IgD-negative memory B cell (primary cell): ENCODE data around the gene CHML. TPM values are rescaled to one million over a fixed set of nuclear protein-coding genes. Genes with fewer than 3 reads are reported as not detected.

Source experiments
- H3K27ac Mint-ChIP-seq, 3 donors: one replicate each; pipeline ENCODE4 v1.8.0; 2020 to 2022; ENCODE audit warnings: mild to moderate bottlenecking in 3 of 3, mixed read lengths in 3 of 3, moderate library complexity in 1 of 3
- H3K27me3 Mint-ChIP-seq: one replicate; pipeline ENCODE4 v1.8.0; 2021; ENCODE audit warnings: mixed read lengths
- H3K36me3 Mint-ChIP-seq: one replicate; pipeline ENCODE4 v1.8.0; 2020; ENCODE audit warnings: mild to moderate bottlenecking, mixed read lengths
- H3K4me1 Mint-ChIP-seq, 3 donors: one replicate each; pipeline ENCODE4 v1.8.0; 2020 to 2022; ENCODE audit warnings: mixed read lengths in 3 of 3, mild to moderate bottlenecking in 1 of 3
- H3K4me3 Mint-ChIP-seq, 4 donors: one replicate each; pipeline ENCODE4 v1.8.0; 2020 to 2022; ENCODE audit warnings: mild to moderate bottlenecking in 4 of 4, mixed read lengths in 4 of 4, moderate library complexity in 3 of 4
- H3K9me3 Mint-ChIP-seq, 3 donors: one replicate each; pipeline ENCODE4 v1.8.0; 2020 to 2021; ENCODE audit warnings: mixed read lengths in 3 of 3, mild to moderate bottlenecking in 1 of 3
- polyA plus RNA-seq: library from polyadenylated mRNA; unstranded; fragments of 300-500 nt; fragmentation: Illumina TruSeq; gene quantifications from one replicate; pipeline ENCODE4 v1.2.3, GENCODE V29; 2021

CHML gene
- polyA plus RNA-seq, 1 donor from 2014 or later = 5.3 TPM

GRCh38 chr1:241617426-241617825 is 22.7 kb downstream of the CHML start:
- Mint-ChIP-seq H3K27me3 (no peaks in the 10 kb centered on the region), H3K9me3 (no peaks in the 10 kb centered on the region), H3K27ac (no peak overlapping the region), H3K4me1 (peaks cover 0 to 5% (median 2%) of the 10 kb centered on the region in 3 donors), H3K4me3 (no peak overlapping the region), H3K36me3 (peaks cover 5% of the 10 kb centered on the region)

GRCh38 chr1:241615043-241615974 is 24.9 kb downstream of the CHML start:
- Mint-ChIP-seq H3K36me3 (peaks cover 3% of the 10 kb centered on the region), H3K9me3 (no peaks in the 10 kb centered on the region), H3K4me3 (no peak overlapping the region), H3K4me1 (peaks cover 0 to 2% (median 0%) of the 10 kb centered on the region in 3 donors), H3K27me3 (no peaks in the 10 kb centered on the region), H3K27ac (no peak overlapping the region)

DNA sequence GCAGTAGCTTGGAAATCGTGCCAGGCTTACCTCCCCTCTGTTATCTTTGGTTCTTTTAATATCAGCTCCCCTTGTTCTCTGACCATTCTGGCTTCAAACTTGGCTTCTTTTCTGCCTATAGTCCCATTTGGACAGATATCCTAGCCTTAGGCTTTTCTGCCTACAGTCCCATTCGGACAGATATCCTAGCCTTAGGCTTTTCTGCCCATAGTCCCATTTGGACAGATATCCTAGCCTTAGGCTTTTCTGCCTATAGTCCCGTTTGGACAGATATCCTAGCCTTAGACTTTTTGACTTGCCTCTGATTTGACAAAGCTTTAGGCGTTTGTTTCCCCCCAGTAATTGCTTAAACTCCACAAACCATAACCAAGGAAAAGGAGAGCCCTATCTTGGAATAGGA is 25.6 kb downstream of the CHML start:
- no peaks in the 10 kb centered on the region for H3K9me3 Mint-ChIP-seq
- H3K36me3 Mint-ChIP-seq = peaks cover 3% of the 10 kb centered on the region
- H3K4me1 Mint-ChIP-seq = peaks cover 0 to 2% (median 0%) of the 10 kb centered on the region in 3 donors
- H3K4me3 Mint-ChIP-seq = no peak overlapping the region
- no peaks in the 10 kb centered on the region for H3K27me3 Mint-ChIP-seq
- H3K27ac Mint-ChIP-seq = no peak overlapping the region

- Mint-ChIP-seq H3K4me3 (no peak overlapping the region), H3K36me3 (peaks cover 3% of the 10 kb centered on the region), H3K9me3 (no peaks in the 10 kb centered on the region), H3K4me1 (peaks cover 0 to 2% (median 0%) of the 10 kb centered on the region in 3 donors), H3K27ac (no peak overlapping the region), H3K27me3 (no peaks in the 10 kb centered on the region)
Measured at GRCh38 chr1:241614144-241614543, 26.0 kb downstream of the CHML start.

DNA sequence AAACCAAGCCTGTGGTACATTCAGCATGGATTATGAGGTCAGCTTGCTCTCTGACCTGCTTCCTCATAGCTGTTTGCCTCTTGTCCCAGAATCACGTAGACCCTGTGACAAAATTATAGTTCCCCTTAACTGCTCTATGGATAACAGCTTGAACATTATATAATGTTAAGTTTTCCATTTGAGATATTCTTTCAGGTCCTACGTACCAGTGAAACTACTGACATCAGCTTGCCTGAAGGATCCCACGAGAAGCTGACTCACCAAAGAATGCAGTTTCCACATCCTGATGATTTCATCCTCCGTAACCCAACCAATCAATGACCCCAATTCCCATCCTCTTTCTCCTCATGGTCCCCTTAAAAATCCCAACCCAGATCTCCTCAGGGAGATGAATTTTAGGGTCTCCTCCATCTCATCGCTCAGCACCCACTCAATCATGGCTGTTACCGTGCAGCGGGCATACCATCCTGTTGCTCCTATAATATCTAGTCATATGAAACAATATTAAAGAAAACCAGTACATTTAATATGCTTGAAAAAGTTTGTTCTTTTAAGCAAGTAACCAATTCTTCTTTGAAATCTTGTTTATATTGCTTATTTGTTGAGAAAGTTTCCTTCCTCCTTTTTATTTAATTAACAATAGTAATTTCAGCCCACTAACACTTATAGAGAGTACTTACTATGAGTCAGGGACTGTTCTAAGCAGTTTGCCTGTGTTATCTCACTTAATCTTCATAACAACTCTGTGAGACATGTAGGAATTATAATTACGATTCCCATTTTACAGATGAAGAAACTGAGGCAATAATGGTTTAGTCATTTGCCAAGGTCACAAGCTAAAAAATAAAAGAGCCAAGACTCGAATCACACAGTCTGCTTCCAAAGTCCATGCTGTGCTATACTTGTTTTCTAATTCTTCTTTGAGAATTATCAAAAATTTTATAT is 27.4 kb downstream of the CHML start:
- Mint-ChIP-seq H3K4me3 (no peak overlapping the region), H3K9me3 (no peaks in the 10 kb centered on the region), H3K36me3 (peaks cover 3% of the 10 kb centered on the region), H3K27ac (peak overlapping the region in 1 of 3 donors; percentile 25), H3K27me3 (no peaks in the 10 kb centered on the region), H3K4me1 (peaks cover 0 to 4% (median 2%) of the 10 kb centered on the region in 3 donors)

DNA sequence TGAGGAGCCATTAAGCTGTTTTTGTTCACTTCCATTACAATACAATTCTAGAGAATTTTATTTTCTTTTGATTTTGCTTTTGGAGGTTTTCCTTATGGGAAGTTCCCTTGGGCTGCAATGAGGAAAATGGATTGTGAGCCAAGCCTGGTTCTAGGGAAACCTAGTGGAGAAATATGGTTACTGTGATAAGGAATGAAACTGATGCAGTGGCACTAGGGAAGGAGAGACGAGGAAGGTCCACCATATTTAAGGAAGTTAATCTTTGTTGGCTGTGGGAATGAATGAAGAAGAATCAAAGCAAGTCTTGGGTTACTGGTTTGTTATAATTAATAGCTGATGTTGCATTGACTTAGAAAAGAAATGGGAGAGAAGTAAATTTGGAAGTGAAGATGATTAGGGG is 28.4 kb downstream of the CHML start:
- Mint-ChIP-seq H3K9me3 (no peaks in the 10 kb centered on the region), H3K36me3 (peaks cover 3% of the 10 kb centered on the region), H3K27me3 (no peaks in the 10 kb centered on the region), H3K4me1 (peaks cover 0 to 6% (median 4%) of the 10 kb centered on the region in 3 donors), H3K27ac (no peak overlapping the region), H3K4me3 (no peak overlapping the region)

DNA sequence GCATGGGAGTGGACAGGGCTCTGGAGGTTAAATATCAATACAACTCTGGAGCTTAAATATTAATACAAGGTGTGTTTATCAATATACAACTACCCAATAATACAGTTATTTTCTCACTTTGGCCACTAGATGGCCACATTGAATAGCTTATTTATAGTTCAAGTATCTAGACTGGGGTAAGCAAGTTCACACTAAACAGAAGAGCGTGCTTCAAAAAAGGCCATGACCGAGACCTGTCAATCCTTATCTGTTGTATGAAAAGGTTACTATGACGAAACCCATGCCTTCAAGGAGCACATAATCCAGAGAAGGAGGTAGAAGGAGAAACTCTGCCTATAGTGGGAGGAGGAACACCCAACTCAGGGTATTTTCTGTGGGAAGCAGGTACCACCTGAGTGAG is 29.1 kb downstream of the CHML start:
- peaks cover 3% of the 10 kb centered on the region for H3K36me3 Mint-ChIP-seq
- H3K27ac Mint-ChIP-seq = no peak overlapping the region
- H3K4me1 Mint-ChIP-seq = peaks cover 1 to 7% (median 4%) of the 10 kb centered on the region in 3 donors
- no peak overlapping the region for H3K4me3 Mint-ChIP-seq
- H3K27me3 Mint-ChIP-seq = no peaks in the 10 kb centered on the region
- H3K9me3 Mint-ChIP-seq = no peaks in the 10 kb centered on the region

DNA sequence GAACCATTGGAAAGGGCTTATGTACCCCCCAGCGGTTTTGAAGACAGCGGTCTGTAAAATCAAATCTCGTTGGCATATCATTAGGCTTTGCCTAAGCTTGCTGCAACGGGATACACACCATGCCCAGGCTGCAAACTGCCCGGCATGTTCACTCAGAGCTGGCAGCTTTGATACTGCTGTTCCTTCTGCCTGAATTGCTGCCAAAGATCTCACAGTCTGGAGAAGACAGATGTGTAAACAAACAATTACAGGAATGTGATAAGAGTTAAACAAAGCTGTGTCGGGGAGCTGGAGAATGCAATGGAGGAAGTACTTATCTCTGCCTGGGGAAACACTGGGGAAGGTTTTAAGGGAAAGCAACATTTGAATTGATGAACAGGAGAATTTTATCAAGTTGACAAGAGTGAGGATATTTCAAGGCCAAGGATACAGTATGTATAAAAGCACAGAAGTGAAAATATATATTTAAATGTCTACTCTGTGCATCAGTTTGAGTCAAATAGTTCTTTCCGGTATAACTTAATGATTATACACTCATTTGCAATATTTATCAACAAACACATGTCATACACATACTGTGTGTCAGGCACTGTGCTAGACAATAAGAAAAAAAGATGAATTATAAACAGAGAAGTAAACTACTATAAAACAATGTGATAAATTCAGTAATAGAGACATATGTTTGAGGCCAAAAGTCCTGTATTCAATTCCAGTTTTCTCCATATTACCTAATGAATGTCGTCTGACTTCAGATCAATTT is 29.9 kb downstream of the CHML start:
- Mint-ChIP-seq H3K36me3 (peaks cover 3% of the 10 kb centered on the region), H3K4me3 (no peak overlapping the region), H3K9me3 (no peaks in the 10 kb centered on the region), H3K4me1 (peaks cover 1 to 9% (median 4%) of the 10 kb centered on the region in 3 donors), H3K27ac (no peak overlapping the region), H3K27me3 (no peaks in the 10 kb centered on the region)

GRCh38 chr1:241608379-241609033 is 31.7 kb downstream of the CHML start:
- Mint-ChIP-seq H3K27me3 (no peaks in the 10 kb centered on the region), H3K9me3 (no peaks in the 10 kb centered on the region), H3K4me3 (no peak overlapping the region), H3K4me1 (peaks cover 2 to 13% (median 10%) of the 10 kb centered on the region in 3 donors), H3K36me3 (peaks cover 3% of the 10 kb centered on the region), H3K27ac (peak overlapping the region in 1 of 3 donors; percentile 33)

- no peak overlapping the region for H3K27ac Mint-ChIP-seq
- no peaks in the 10 kb centered on the region for H3K27me3 Mint-ChIP-seq
- H3K4me3 Mint-ChIP-seq = peak overlapping the region in 1 of 4 donors; percentile 76
- peaks cover 2% of the 10 kb centered on the region for H3K36me3 Mint-ChIP-seq
- H3K4me1 Mint-ChIP-seq = peaks cover 3 to 17% (median 17%) of the 10 kb centered on the region in 3 donors
- H3K9me3 Mint-ChIP-seq = no peaks in the 10 kb centered on the region
Measured at GRCh38 chr1:241607497-241607896, 32.7 kb downstream of the CHML start.

DNA sequence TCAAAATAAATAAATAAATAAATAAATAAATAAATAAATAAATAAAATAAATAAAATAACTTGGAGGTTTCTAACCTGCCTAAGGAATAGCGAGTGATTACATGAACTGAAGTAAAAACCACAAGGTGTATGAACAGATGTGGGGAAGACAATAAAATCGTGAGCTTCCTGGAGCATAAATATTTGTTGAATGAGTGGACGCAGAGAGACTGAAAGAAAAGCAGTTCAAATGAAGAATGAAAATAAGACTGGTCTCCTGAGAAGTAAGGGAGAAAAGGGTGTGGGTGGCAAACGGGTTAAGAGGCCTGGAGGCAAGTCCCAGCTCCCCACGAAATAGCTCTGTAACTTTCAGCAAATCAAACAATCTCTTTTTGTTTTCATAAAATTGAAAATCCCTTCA is 33.6 kb downstream of the CHML start:
- Mint-ChIP-seq H3K36me3 (peaks cover 2% of the 10 kb centered on the region), H3K4me3 (no peak overlapping the region), H3K27me3 (no peaks in the 10 kb centered on the region), H3K27ac (no peak overlapping the region), H3K4me1 (peaks cover 8 to 17% (median 17%) of the 10 kb centered on the region in 3 donors), H3K9me3 (no peaks in the 10 kb centered on the region)

GRCh38 chr1:241605146-241605805 is 34.9 kb downstream of the CHML start:
- no peaks in the 10 kb centered on the region for H3K9me3 Mint-ChIP-seq
- no peaks in the 10 kb centered on the region for H3K27me3 Mint-ChIP-seq
- H3K27ac Mint-ChIP-seq = no peak overlapping the region
- peaks cover 16 to 27% (median 27%) of the 10 kb centered on the region in 3 donors for H3K4me1 Mint-ChIP-seq
- peaks cover 2% of the 10 kb centered on the region for H3K36me3 Mint-ChIP-seq
- H3K4me3 Mint-ChIP-seq = no peak overlapping the region

DNA sequence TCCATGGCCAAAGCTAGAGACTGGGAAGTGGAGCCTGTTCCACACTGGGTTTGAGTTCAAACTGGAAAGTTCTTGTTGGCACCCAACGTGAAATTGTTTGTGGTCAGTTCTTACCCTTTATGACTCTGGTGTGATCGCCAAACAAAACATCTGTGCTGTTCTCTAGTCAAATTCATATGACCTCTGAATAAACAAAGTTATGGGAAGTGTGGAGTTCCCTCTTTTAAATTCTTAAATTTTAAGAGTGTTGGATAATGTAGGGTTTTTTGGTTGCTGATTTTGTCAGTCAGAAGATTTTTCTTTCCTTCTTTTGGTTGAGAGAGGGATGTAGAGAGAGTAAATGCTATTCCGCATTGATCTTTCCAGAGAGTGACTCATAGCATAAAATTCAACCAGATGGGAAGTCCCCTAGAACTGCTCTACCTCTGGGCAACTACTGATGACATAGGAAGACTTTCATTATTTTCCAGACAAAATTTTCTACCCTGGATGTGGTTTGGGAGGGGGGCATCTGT is 36.4 kb downstream of the CHML start:
- Mint-ChIP-seq H3K4me3 (no peak overlapping the region), H3K9me3 (no peaks in the 10 kb centered on the region), H3K27me3 (no peaks in the 10 kb centered on the region), H3K36me3 (peaks cover 2% of the 10 kb centered on the region), H3K4me1 (peaks cover 20 to 34% (median 32%) of the 10 kb centered on the region in 3 donors), H3K27ac (peak overlapping the region in 1 of 3 donors; percentile 56)
